Glomerular visceral epithelial cell (primary cell): ENCODE data around the gene NSUN3.

Experiments
- DNase-seq: peaks from one replicate; pipeline ENCODE4 v3.0.0-alpha.2; 2016; ENCODE audit errors: extremely low spot score

NSUN3 gene

DNA sequence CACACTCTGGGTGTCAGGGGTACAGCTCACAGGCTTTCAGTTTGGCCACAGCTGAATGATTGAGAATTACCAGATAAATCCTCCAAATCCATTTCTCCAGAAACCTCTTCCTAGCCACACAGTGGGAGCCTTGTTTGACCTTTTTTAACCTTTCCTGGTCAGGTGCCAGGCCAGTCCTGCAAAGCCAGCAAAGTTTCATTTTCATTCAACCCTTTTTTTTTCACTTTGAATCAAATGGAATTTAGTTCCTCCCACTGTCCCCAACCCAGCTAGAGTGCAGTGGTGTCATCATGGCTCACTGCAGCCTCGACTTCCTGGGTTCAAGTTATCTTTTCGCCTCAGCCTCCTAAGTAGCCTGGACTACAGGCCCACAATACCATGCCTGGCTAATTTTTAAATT lies 67.8 kb downstream of the NSUN3 start:
- DNase-seq = no peak

DNA sequence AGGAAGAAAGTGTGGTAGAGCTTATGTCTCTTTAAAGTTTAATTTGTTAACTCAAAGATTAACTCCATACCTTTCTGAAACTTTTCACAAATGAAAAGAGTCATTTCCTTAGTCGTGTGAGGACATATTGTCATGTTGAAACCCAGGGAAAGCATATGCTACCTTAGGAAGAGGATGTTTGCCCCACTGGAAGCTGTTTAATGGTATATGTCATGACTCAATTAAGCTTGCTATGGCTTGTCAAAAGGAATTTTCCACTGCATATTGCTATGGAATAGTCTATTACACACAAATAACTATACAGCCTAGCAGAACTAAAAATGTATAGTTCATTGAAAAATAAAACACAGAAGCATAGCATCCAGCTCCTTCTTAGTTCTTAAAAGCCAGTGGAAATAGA lies 69.9 kb downstream of the NSUN3 start:
- DNase-seq = no peak

DNA sequence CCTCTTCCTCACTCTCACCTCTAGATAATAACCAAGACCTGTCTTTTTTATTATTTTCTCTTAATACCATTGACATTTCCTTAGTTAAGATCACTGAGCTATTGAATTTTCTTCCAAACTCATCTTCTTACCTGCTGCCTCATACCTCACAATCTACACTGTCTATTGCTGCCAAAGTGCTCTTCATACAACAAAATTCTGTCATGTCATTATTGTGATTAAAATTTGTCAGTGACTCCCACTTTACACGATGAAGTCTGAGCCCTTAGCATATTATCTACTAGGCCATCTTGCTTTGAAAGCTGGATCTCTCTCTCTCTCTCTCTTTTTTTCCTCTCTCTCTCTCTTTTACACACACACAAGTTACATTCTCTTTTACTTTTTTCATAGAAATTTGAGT lies 73.3 kb downstream of the NSUN3 start:
- no peak for DNase-seq

DNA sequence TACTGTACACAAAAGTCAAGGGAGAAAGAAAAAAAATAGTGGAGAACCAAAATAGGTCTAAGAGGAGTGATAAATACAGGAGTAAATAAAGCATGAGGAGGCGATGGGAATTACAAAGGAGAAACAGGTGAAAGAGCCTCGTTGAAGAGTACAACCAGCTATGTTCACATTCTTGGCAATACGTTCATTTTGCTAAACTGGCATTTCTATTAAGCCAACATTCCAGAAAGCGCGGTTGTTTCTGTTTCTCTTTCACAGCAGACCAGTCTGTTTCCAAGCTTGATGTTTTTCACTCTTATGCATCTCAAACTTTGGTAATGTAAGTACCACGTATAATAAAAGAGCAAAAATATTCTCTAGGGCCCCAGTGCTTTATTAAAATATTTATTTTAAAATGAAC lies 74.5 kb downstream of the NSUN3 start:
- no peak for DNase-seq

DNA sequence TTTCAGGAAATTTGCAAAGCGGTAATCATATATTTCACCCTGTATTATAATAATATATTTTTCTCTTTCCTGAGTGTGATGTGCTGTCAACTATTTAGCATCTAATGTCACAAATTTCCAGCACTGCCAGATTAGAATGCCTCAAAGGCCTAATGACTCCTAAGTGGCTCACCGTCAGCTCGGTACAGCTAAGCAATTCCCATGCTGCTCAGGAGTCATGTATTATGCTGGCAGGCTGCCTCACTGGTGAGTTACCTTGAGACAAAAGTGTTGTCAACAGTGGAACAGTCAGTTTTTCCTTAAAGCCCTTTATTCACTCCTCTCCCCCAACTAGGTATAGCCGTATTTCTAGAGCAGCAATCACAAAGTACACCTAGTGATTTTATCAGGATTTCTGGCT lies 83.6 kb downstream of the NSUN3 start:
- DNase-seq = no peak

DNA sequence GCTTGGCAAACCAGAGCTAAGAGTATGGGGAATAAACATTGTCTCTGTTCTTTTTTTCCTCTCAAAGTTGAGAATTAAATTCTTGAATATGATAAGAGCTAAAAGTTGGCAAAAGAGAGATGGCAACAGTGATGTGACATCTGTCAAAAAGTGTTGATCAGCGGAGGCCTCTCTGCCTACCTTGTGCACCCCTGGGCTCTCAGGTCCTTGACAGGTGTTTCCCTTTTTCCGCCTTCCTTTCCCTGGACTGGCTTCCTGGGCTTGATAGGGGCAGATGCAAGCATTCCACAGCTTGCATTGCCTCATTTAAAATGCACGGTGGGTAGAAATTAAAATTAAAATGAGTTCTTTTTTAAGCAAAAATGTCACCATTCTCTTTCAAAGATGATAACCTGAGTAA lies 84.2 kb downstream of the NSUN3 start:
- no peak for DNase-seq

DNA sequence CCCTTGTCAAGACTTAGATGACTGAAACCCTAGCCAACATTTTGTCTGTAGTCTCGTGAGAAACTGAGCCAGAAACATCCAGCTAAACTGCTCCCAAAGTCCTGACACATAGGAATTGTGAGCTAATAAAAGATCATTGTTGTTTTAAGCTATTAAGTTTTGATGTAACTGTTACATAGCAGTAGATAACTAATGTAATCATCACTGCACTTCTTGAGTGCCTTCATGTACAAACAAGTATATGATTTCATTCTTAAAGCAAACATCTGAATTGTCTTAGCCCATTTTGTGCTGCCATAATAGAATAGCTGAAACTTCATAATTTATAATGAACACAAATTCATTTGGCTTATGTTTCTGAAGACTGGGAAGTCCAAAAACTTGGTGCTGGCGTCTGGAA lies 87.3 kb downstream of the NSUN3 start:
- DNase-seq = no peak

DNA sequence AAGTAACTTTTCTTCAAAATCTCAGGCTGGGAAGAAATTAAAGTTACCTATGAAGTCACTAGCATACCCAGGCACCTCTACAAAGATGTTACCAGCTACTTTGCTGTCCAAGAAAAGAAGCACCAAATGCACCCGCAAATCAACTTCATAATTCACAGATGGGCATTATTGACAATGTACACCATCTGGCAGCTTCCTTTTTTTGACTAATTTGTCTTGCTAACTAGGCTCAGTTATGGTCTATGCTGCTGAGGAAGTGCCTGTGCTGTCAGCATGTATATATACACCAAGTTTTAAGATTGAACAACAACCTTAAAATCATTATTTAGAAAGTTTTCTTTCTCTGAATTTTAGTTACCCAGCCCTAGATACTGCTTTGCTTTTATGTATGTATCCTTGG lies 93.8 kb downstream of the NSUN3 start:
- no peak for DNase-seq

DNA sequence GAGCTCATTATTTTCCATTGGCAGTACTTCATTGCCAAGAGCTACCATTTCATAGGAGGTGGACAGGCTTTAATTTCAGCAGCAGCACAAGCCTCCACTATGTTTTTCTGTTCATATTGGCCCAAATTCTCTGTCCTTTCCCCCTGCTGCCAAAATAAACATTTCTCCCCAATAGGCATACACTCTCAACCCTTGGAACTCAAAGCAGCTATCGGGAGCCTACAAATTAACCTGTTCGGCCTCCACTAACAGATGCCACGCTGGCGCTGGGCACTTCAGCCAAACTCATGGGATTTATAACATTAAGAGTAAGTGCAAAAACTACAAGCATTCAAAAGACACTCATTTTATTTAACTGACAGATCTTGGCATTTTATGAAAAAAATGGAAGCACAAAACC lies 95.7 kb downstream of the NSUN3 start:
- DNase-seq = no peak

DNA sequence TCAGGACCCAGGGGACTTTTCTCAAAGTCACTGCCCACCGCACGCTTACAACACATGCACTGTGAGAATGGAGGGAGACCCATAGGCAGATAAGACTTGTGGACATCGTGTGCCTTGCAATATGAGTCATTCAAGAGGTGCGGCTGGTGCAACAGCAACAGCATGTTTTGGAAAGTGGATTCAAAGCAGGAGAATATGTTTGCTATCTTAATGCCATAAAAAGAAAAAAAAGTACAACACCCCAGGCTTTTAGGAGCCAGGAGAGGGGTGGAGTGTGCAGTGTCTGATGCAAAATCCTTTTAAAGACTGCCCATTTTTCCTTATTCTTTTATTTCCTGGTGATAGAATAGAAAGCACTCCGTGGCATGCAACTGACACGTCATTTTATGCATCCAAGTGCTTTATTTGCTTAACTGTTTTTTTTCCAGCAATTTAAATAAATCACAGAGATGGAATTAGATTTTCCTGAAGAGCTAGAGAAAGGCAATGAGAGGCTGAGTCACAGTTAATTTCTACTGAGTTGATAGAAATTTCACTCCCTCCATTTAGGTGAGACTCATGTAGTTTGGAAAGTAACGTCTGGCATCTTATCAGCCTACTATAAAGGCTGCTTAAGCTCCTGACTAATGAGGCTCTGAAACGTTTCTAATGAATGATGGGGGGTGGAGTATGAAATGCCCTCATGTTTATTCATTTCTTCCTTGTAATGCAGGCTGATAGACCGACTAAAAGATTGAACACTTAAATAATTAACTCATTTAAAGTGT lies 96.4 kb downstream of the NSUN3 start:
- DNase-seq = peak; percentile 3

DNA sequence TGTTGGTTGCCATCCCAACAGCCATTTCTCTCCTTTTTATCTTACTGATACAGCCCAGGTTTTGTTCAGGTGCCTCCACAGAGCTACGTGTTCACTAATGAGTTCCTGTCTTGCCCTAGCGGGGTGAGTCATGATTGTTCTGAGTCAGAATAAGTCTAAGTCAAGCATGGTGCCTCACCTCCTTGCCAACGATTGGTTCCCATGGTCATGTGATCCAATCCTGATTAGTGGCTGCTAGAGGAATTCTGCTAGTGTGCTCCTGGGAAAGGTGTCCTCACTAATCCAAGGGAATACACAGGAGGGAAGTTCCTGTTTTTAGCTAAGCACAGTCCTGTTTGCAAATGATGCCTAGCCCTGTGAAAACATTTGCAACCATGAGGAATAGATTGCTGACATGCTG lies 99.8 kb downstream of the NSUN3 start:
- peak; percentile 70 for DNase-seq

DNA sequence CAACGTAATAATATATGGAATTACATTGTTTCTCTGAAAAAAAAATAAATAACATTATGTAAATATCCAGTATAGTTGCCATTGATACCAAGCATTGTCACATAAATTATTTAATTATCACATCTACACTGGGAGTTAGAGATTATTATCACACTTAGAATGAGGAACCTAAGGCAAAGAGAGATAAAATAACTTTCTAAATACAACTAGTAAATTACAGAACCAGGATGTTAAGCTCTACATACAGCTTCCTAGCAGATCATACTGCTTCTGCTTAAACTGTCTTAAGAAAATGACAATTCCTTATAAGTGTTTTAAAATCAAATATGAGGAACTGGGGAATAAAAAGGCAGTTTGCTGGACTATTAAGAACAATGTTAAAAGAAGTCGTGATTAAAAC lies 104.5 kb downstream of the NSUN3 start:
- no peak for DNase-seq

DNA sequence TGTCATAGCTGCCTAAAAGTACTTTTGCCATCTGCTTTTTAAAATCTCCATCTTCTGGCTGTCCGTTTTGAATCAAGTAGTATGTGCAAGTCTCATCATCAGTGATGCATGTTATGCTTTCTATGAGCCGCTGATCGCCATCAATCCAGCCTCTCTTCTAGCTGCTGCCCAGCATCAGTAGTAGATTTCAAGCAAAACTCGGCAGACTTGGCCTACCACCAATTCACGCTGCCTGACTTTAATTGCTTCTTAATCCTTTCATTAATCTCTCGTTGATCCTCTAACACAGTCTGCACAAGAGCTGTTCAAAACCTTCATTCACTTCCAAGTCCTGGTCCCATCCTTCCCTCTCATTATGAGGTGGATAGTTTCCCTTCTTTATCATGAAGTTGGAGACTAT lies 104.9 kb downstream of the NSUN3 start:
- DNase-seq = no peak

DNA sequence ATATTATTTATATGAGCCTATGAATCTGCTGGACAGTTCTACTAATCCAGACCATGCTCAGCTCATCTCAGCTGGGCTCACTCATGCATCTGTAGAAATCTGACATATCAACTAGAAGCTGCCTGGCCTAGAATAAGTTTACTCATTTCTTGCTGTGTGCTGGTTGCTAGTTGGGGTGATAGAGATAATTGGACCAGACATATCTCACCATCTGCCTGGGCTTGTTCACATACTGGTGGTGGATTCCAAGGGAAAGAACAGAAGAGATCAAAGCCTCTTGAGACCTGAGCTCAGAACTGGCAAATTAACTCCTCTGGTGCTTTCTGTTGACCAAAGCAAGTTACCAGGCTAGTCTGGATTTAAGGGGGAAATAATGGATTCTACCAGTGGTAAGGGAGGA lies 109.1 kb downstream of the NSUN3 start:
- DNase-seq = no peak

DNA sequence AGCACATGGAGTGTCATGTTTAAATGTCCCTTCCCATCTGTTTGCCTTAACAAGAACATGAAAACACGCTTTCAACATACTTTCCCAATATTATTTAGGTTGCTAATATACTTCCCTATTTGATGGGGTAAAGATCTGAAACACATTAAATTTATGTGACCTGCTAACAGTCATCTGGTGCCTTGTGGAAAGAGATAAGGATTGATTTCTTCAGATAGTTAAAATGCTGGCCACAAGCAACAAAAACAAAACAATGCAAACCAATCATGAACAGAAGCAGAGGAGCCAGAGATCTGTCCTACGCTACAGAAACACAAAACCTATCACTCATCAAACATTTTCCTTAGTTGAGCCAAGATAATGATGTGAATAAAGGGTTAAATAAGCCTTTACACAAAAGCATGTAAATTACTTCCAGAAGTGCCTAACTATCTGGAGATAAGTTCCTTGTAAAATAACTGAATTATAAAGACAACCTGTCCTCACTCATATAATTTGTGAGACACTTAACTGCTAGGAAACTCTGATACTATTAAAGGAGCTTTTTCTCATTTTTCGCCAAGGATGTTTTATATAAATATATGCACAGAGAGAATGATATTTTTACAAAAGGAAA lies 109.9 kb downstream of the NSUN3 start:
- no peak for DNase-seq

DNA sequence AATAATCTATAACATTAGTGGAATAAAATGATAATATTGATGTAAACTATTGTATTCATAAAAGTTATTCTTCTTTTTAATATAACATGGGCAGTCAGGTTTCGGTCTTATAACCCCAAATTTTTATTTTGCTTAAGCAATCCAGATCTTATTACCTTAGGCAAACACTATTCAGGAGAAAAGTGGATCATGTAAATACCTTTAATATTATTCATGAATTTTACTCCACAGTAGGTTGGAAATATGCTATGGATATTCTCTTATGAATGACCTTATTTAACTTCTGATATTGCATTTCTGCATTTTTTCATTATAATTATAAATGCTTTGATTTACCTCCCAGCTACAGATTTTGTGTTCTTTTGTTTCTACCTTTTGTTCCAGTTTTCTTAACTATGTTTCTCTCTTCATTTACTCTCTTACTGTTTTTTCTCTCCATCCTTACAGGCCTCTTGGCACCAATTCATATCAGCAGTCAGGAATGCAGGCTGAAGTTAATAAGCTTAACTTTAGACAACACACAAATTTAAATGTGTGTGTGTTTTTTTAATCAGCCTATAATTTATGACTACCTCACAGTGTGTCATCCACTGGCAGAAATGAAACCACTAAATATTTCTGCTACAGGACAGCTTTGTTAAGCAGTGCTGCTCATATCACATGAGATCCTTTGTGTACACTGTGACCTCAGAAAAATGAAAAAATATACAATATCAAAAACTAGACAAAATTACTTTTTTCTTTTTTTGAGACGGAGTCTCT lies 111.0 kb downstream of the NSUN3 start:
- DNase-seq = no peak

DNA sequence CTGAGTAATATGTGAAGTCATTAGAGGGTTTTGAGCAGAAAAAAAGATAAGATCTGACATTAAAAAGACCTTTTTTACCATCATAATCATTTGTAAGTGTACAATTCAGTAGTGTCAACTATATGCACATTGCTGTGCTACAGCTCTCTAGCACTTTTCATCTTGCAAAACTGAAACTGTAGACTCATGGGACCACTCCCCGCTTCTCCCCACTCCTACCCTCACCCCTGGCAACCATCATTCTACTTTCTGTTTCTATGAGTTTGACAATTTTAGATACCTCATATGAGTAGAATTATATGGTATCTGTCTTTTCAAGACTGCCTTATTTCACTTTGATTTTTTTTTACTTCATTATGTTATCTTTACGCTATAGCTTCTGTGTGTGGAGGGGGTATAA lies 112.8 kb downstream of the NSUN3 start:
- DNase-seq = no peak

DNA sequence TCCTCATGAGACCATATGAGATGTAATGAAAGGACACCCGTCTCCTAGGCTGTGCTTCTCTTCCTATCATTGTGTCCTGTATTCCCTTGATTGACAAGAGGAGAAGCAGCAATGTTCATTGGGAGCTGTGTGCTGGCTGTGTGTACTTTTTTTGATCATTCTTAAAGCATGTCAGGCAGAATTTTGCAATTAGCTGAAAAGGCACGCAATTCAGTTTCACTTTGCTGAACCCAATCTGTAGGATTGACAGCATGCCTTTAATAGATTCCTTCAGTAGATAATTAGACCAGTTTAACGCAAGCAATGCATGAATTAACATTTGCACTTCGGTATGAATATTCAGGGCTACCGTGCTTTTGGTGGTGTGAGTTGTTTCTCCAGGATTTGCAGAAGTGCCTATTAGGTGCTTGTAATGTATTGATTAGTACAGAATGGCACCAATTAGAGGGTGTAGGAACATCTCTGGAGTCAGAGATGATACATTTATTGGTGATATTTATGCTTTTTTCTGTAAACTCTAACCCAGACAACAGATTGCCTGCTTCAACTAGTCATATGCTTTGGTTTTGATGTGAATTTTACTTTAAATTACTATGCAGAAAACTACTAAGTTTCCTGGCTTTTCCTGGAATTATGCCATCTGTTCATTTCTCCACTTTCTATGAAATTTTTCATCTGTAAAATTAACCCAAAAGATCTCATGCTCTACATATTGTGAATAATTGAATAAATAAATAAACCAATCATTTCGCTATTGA lies 114.3 kb downstream of the NSUN3 start:
- no peak for DNase-seq
